Measurements from ENCODE around the gene PAK4.

DNA sequence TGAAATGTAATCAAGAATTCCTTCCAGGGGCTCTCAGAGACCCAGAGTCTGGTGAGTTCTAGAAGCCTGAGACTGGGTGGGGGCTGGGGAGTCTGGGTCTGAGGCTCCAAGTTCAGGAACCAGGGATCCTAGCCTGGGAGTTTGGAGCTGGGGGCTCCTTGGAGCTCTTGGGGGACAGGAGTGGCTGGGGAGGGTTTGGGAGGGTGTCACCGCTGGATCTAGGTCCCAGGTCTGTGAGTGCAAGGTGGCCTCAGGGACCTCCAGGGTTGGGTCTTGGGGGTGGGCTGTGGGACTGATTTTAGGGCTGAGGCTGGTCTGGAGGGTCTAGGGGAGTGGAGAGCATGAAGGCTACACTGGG lies 77.4 kb downstream of the PAK4 start:
- TF ChIP-seq CTCF (IDR thresholded peaks at IDR 0.05), result no peak
- no peak for TF ChIP-seq POLR2A (IDR thresholded peaks at IDR 0.05)
- no peak for TF ChIP-seq EP300 (IDR thresholded peaks at IDR 0.05)
